Right lobe of liver (tissue), 6 donors: ENCODE data around the gene CYP46A1. TPM values are rescaled to one million over a fixed set of nuclear protein-coding genes. Genes with fewer than 3 reads are reported as not detected.
A peak's percentile ranks its signal among the peaks of the same experiment; 100 is the strongest.

Experiments
- ATAC-seq, 4 donors: fragments of 200-7000 bp; cut with Tn5 transposase; one replicate each; pipeline ENCODE4 v1.9.1; 2020; ENCODE audit warnings: mild to moderate bottlenecking in 4 of 4, moderate library complexity in 4 of 4
- DNase-seq, 3 donors: peaks; one replicate each; pipeline ENCODE4 v3.0.0-alpha.2; 2020
- H3K27ac ChIP-seq, 3 donors: fragments of 200-600 bp; one replicate each; pipeline ENCODE4 v1.8.0; 2022
- H3K27me3 ChIP-seq, 2 donors: fragments of 200-600 bp; one replicate each; pipeline ENCODE4 v1.8.0; 2022
- H3K36me3 ChIP-seq, 4 donors: fragments of 200-600 bp; sonication (generic) in 1 of 4; one replicate each; pipeline versions ENCODE4 v1.5.1 to v1.8.0; 2017 to 2022; ENCODE audit warnings: control low read depth in 1 of 4
- H3K4me1 ChIP-seq, 4 donors: fragments of 200-600 bp; sonication (generic) in 1 of 4; one replicate each; pipeline versions ENCODE4 v1.5.1 to v1.8.0; 2017 to 2022; ENCODE audit warnings: control low read depth in 1 of 4
- H3K4me3 ChIP-seq, 3 donors: fragments of 200-600 bp; one replicate each; pipeline ENCODE4 v1.8.0; 2022
- H3K9me3 ChIP-seq, 4 donors: fragments of 200-600 bp; sonication (generic) in 1 of 4; one replicate each; pipeline versions ENCODE4 v1.5.1 to v1.8.0; 2017 to 2022; ENCODE audit warnings: control low read depth in 1 of 4
- POLR2A ChIP-seq: fragments of 450-650 bp; IDR thresholded peaks from one replicate; pipeline ENCODE4 v1.6.1; 2017; ENCODE audit warnings: antibody characterized with exemption, mild to moderate bottlenecking
- WGBS: methylation state at CpG from one replicate; pipeline ENCODE4 v1.1.6; 2018; ENCODE audit warnings: low coverage, low lambda C conversion rate; ENCODE audit not compliant: insufficient coverage; ENCODE audit errors: missing lambda C conversion rate; 5-methylcytosine and 5-hydroxymethylcytosine counted together
- intact Hi-C, 2 donors: fragments of 100-400 bp; cut with DNase I; formaldehyde crosslinking; loops; one replicate each; pipeline versions ENCODE4 v1.11.2 to v1.14.1; 2022
- total RNA-seq, 6 experiments: library from RNA; depleted of rRNA in 2 of 6; stranded (reverse); fragments of >200 nt in 2 of 6; fragmentation: NEBNext Ultra II Directional in 3 of 6; extraction: Animal tissue kit (Norgen Biotek cat#: 25700) in 3 of 6; gene quantifications; one replicate each; pipeline versions ENCODE4 v1.1.0 to v1.2.4, GENCODE V29; 2016 to 2023
- TF ChIP-seq, protein P1 (sequence below), 4 donors: fragments of 200-600 bp in 3 of 4; fragments of 450-650 bp in 1 of 4; IDR thresholded peaks; one replicate each; pipeline versions ENCODE4 v1.5.1 to v1.8.0; 2016 to 2022; ENCODE audit warnings: antibody characterized with exemption in 4 of 4, mild to moderate bottlenecking in 2 of 4
- donor health status: DM: no; HTN: yes; CAD: no.
- donor health status: DM: no; HTN: no; CAD: no.
- donor health status: DM: no; HTN: no; CAD: no.
- donor health status: DM: no; HTN: yes; CAD: no.
- donor health status: DM: no; HTN: yes; CAD: no.

Gene CYP46A1
- total RNA-seq, 6 experiments from 2014 or later: 0.06 to 1.6 (median 0.42) TPM; not detected in 1

DNA sequence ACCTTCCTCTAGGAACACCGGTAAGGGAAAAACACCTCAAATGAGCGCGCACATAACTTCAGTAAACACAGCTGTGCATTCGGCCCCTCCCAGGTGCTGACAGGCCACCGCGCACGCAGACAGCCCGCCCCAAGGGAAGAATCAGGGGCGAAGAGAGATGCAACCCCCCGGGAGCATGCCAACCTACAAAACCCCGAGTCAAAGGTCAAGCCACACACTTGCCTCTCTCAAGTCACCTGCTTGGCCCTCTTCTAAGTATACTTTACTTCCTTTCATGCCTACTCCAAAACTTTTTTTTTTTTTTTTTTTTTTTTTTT lies 2.3 kb upstream of the CYP46A1 start:
- TF ChIP-seq POLR2A: no peak
- TF ChIP-seq, protein P1, sequence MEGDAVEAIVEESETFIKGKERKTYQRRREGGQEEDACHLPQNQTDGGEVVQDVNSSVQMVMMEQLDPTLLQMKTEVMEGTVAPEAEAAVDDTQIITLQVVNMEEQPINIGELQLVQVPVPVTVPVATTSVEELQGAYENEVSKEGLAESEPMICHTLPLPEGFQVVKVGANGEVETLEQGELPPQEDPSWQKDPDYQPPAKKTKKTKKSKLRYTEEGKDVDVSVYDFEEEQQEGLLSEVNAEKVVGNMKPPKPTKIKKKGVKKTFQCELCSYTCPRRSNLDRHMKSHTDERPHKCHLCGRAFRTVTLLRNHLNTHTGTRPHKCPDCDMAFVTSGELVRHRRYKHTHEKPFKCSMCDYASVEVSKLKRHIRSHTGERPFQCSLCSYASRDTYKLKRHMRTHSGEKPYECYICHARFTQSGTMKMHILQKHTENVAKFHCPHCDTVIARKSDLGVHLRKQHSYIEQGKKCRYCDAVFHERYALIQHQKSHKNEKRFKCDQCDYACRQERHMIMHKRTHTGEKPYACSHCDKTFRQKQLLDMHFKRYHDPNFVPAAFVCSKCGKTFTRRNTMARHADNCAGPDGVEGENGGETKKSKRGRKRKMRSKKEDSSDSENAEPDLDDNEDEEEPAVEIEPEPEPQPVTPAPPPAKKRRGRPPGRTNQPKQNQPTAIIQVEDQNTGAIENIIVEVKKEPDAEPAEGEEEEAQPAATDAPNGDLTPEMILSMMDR (IDR thresholded peaks at IDR 0.05): no peak
- DNase-seq: peak in 1 of 3 donors; percentile 40
- H3K9me3 ChIP-seq: no peaks in the 10 kb centered on the region
- intact Hi-C loops: loop anchor here in 1 of 2 donors (5.0 kb wide), 1 partner anchor 206 kb away; no protein-coding TSS in a partner anchor
- no peak overlapping the region for H3K27ac ChIP-seq
- WGBS: 40% methylated on average over 1 of the region's 11 CpGs
- peaks cover 0 to 10% (median 2%) of the 10 kb centered on the region in 4 donors for H3K4me1 ChIP-seq
- H3K4me3 ChIP-seq: no peak overlapping the region
- H3K36me3 ChIP-seq: no peaks in the 10 kb centered on the region
- no peaks in the 10 kb centered on the region for H3K27me3 ChIP-seq
- ATAC-seq: no peak

DNA sequence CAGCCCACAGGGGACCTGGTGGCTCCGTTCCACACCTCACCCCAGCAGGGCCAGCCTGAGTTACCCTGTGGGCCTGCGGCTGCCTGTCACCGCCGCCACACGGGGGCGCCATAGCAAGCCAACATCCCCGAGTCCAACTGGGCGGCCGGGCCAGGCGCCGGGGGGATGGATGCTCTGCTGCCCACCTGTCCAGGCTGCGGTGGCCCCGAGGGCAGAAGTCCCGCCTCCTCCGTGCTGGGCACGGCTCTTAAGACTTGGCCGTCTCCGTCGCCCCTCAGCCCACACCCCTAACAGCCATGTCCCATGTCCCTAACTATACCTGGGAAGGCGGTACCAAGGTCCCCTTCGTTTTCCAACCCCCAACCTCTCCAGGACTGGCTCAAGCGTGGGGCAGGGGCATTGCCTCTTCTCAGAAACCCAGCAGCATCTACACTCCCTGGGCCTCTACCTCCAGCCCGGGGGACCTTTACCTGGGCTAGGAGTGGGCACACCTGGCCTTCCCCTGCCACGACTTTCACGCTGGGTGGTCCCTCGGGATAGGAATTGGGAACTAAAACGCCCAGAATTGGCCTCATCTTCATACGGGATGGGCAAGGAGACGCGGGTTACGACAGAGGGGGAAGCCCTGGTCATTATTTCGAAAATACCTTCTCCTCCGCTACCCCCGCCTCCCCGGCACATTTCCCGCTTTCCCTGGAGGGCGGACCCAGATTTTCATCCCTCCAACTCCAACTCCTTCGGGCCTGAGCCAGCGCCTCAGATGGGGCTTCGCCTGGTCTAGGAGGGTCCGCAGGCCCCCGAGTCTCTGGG lies 1.1 kb upstream of the CYP46A1 start:
- intact Hi-C loops: loop anchor here in 1 of 2 donors (5.0 kb wide), 1 partner anchor 204 kb away; no protein-coding TSS in a partner anchor
- Histone ChIP-seq H3K9me3 (no peaks in the 10 kb centered on the region), H3K4me3 (peak overlapping the region; percentile 69 to 87 (median 83)), H3K27me3 (no peaks in the 10 kb centered on the region), H3K27ac (peak overlapping the region; percentile 58 to 66 (median 63)), H3K4me1 (peaks cover 0 to 10% (median 2%) of the 10 kb centered on the region in 4 donors), H3K36me3 (no peaks in the 10 kb centered on the region)
- no peak for TF ChIP-seq POLR2A
- TF ChIP-seq, protein P1 (IDR thresholded peaks at IDR 0.05): peak; percentile 83 to 98 (median 96)
- peak; percentile 53 to 59 (median 58) for ATAC-seq
- DNase-seq: peak; percentile 83 to 84 (median 84)
- 0% methylated on average over 25 of the region's 42 CpGs for WGBS

DNA sequence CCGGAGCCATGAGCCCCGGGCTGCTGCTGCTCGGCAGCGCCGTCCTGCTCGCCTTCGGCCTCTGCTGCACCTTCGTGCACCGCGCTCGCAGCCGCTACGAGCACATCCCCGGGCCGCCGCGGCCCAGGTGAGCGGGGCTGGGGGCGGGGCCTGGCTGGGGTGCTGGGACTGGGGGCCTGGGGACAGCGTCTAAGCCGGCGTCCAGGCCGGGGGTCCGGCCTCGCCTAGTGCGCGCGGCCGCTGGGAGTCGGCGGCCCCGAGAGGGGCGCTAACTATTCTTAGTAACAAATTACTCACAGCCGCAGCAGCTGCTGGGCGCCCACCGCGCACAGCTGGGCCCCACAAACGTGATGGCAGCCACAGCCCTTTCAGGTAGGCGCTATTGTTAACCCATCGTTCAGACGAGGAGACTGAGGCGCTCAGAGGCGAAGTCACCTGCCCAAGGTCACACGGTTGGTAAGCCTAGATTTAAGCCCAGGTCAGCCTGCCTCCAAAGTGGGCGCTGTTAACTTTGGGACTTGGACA lies 374 bp downstream of the CYP46A1 start:
- WGBS: 80% methylated on average over 1 of the region's 45 CpGs
- TF ChIP-seq POLR2A: no peak
- TF ChIP-seq, protein P1 (IDR thresholded peaks at IDR 0.05): no peak
- intact Hi-C loops: loop anchor here in 1 of 2 donors (5.0 kb wide), 1 partner anchor 203 kb away; no protein-coding TSS in a partner anchor
- peaks cover 0 to 10% (median 2%) of the 10 kb centered on the region in 4 donors for H3K4me1 ChIP-seq
- H3K4me3 ChIP-seq: peak overlapping the region; percentile 58 to 81 (median 65)
- no peaks in the 10 kb centered on the region for H3K27me3 ChIP-seq
- H3K27ac ChIP-seq: no peak overlapping the region
- DNase-seq (no peak), ATAC-seq (no peak)
- no peaks in the 10 kb centered on the region for H3K9me3 ChIP-seq
- H3K36me3 ChIP-seq: no peaks in the 10 kb centered on the region

DNA sequence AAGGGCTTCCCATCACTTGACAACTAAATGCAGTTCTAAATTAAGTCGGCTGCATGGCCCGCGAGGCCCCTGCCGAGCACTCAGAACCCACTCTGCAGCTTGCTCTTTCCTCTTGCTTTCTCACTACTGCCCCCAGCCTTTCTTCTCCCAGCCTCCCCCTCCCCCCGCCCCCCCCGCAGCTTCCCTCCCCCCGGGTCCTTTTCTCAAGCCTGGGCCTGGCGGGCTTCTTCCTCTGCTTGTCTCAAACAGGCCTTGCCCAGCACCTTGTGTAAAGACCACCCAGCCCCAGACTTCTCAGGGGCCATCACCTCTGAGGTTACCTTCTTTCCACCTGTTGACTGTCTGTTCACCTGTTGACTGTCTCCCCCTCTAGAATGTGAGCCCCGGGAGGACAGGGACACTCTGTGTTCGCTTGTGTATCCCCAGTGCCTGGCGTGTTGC lies 1.1 kb downstream of the CYP46A1 start:
- no peak for TF ChIP-seq POLR2A
- TF ChIP-seq, protein P1 (IDR thresholded peaks at IDR 0.05): no peak
- Histone ChIP-seq H3K4me3 (no peak overlapping the region), H3K36me3 (no peaks in the 10 kb centered on the region), H3K27me3 (no peaks in the 10 kb centered on the region), H3K9me3 (no peaks in the 10 kb centered on the region), H3K4me1 (peaks cover 0 to 10% (median 2%) of the 10 kb centered on the region in 4 donors), H3K27ac (no peak overlapping the region)
- no peak for ATAC-seq
- 62% methylated on average over 11 of the region's 11 CpGs for WGBS
- intact Hi-C loops: no loop called here
- DNase-seq: peak in 1 of 3 donors; percentile 44
